Choroid plexus epithelial cell (primary cell): ENCODE results near the gene GNAZ.

ENCODE experiments used
- DNase-seq: peaks from one replicate; pipeline ENCODE4 v3.0.0-alpha.2; 2010; ENCODE audit warnings: low read depth
- H3K4me3 ChIP-seq: 2 replicates; pipeline ENCODE4 v1.5.1; 2011; ENCODE audit warnings: low read depth, mild to moderate bottlenecking, control low read depth, low read length, moderate library complexity
- CTCF ChIP-seq: conservative IDR thresholded peaks from 2 replicates; pipeline ENCODE4 v1.5.1; 2011; ENCODE audit warnings: low read depth, mild to moderate bottlenecking, control low read depth, inconsistent platforms, low read length, moderate library complexity

The GNAZ gene

GRCh38 chr22:23112472-23113012, 42.2 kb downstream of the GNAZ start:
- DNase-seq = no peak
- no peak overlapping the region for H3K4me3 ChIP-seq
- no peak for TF ChIP-seq CTCF

GRCh38 chr22:23113067-23113846, 42.9 kb downstream of the GNAZ start:
- TF ChIP-seq CTCF = no peak
- H3K4me3 ChIP-seq = no peak overlapping the region
- peak; percentile 67 for DNase-seq

GRCh38 chr22:23113847-23114720, 43.8 kb downstream of the GNAZ start:
- DNase-seq = no peak
- no peak overlapping the region for H3K4me3 ChIP-seq
- no peak for TF ChIP-seq CTCF

- TF ChIP-seq CTCF = no peak
- DNase-seq = no peak
- no peak overlapping the region for H3K4me3 ChIP-seq
Observed at GRCh38 chr22:23114721-23115020, 44.4 kb downstream of the GNAZ start.

- no peak overlapping the region for H3K4me3 ChIP-seq
- no peak for TF ChIP-seq CTCF
- DNase-seq = no peak
Observed at GRCh38 chr22:23115369-23115768, 45.0 kb downstream of the GNAZ start.

GRCh38 chr22:23115825-23116494, 45.6 kb downstream of the GNAZ start:
- TF ChIP-seq CTCF = no peak
- H3K4me3 ChIP-seq = no peak overlapping the region
- no peak for DNase-seq
